Activated T-helper 17 cell treated with anti-CD3 and anti-CD28 coated beads, Interleukin-2, amount 50 U/mL, for 72 hours (primary cell): ENCODE results near the gene KIF3B. TPM values are rescaled to one million over a fixed set of nuclear protein-coding genes. Genes with fewer than 3 reads are reported as not detected.

Experiments used
- ATAC-seq: fragments of 150-1000 bp; cut with Tn5 transposase; replicated peaks from 2 replicates; pipeline ENCODE4 v1.10.0; 2021; ENCODE audit warnings: mild to moderate bottlenecking, moderate library complexity
- H3K27ac Mint-ChIP-seq: one replicate; pipeline ENCODE4 v1.8.0; 2022; ENCODE audit warnings: mixed read lengths
- H3K27me3 Mint-ChIP-seq: one replicate; pipeline ENCODE4 v1.8.0; 2022; ENCODE audit warnings: mixed read lengths
- H3K36me3 Mint-ChIP-seq: one replicate; pipeline ENCODE4 v1.8.0; 2022; ENCODE audit warnings: low read depth, mild to moderate bottlenecking, mixed read lengths
- H3K4me1 Mint-ChIP-seq: one replicate; pipeline ENCODE4 v1.8.0; 2022; ENCODE audit warnings: mixed read lengths
- H3K4me3 Mint-ChIP-seq: one replicate; pipeline ENCODE4 v1.8.0; 2022; ENCODE audit warnings: mild to moderate bottlenecking, mixed read lengths
- H3K9me3 Mint-ChIP-seq: one replicate; pipeline ENCODE4 v1.8.0; 2022; ENCODE audit warnings: mixed read lengths
- total RNA-seq, 2 donors: library from RNA; stranded (reverse); gene quantifications; one replicate each; pipeline ENCODE4 v1.2.3, GENCODE V29; 2022

Gene KIF3B
- total RNA-seq, 2 donors from 2014 or later: 25.9 to 43.0 TPM

GRCh38 chr20:32357375-32357868 lies 80.0 kb downstream of the KIF3B start:
- Mint-ChIP-seq H3K4me1 (peaks cover 27% of the 10 kb centered on the region), H3K9me3 (no peaks in the 10 kb centered on the region), H3K4me3 (peak overlapping the region; percentile 83), H3K27me3 (no peaks in the 10 kb centered on the region), H3K36me3 (peaks cover 44% of the 10 kb centered on the region), H3K27ac (peak overlapping the region; percentile 97)
- ATAC-seq: no peak

- H3K27me3 Mint-ChIP-seq: no peaks in the 10 kb centered on the region
- H3K36me3 Mint-ChIP-seq: peaks cover 50% of the 10 kb centered on the region
- ATAC-seq: peak; percentile 72
- H3K4me1 Mint-ChIP-seq: peaks cover 31% of the 10 kb centered on the region
- H3K4me3 Mint-ChIP-seq: peak within 1 kb of the TSS; percentile 100
- H3K9me3 Mint-ChIP-seq: no peaks in the 10 kb centered on the region
- H3K27ac Mint-ChIP-seq: peak within 1 kb of the TSS; percentile 99
Measured at GRCh38 chr20:32357869-32358631, 80.6 kb downstream of the KIF3B start, which contains the start of gene ASXL1. Gene ASXL1, plus strand, starts transcription at chr20:32358331. Its CDS starts 445 bp downstream, at chr20:32358776.

- H3K4me3 Mint-ChIP-seq: peak overlapping the region; percentile 100
- no peak for ATAC-seq
- no peaks in the 10 kb centered on the region for H3K9me3 Mint-ChIP-seq
- H3K27me3 Mint-ChIP-seq: no peaks in the 10 kb centered on the region
- peaks cover 55% of the 10 kb centered on the region for H3K36me3 Mint-ChIP-seq
- peak overlapping the region; percentile 97 for H3K27ac Mint-ChIP-seq
- H3K4me1 Mint-ChIP-seq: peaks cover 35% of the 10 kb centered on the region
Measured at GRCh38 chr20:32358632-32358882, 81.1 kb downstream of the KIF3B start.

GRCh38 chr20:32358883-32359632 lies 81.6 kb downstream of the KIF3B start:
- Mint-ChIP-seq H3K36me3 (peaks cover 58% of the 10 kb centered on the region), H3K4me1 (peaks cover 38% of the 10 kb centered on the region), H3K9me3 (no peaks in the 10 kb centered on the region), H3K27me3 (no peaks in the 10 kb centered on the region), H3K4me3 (peak overlapping the region; percentile 100), H3K27ac (peak overlapping the region; percentile 99)
- peak; percentile 22 for ATAC-seq

- peaks cover 61% of the 10 kb centered on the region for H3K36me3 Mint-ChIP-seq
- no peaks in the 10 kb centered on the region for H3K27me3 Mint-ChIP-seq
- peak overlapping the region; percentile 99 for H3K27ac Mint-ChIP-seq
- ATAC-seq: no peak
- H3K9me3 Mint-ChIP-seq: no peaks in the 10 kb centered on the region
- peak overlapping the region; percentile 100 for H3K4me3 Mint-ChIP-seq
- peaks cover 35% of the 10 kb centered on the region for H3K4me1 Mint-ChIP-seq
Measured at GRCh38 chr20:32359633-32360332, 82.3 kb downstream of the KIF3B start.

- Mint-ChIP-seq H3K4me1 (peaks cover 35% of the 10 kb centered on the region), H3K9me3 (no peaks in the 10 kb centered on the region)
- ATAC-seq: no peak
Measured at GRCh38 chr20:32360333-32360634, 82.8 kb downstream of the KIF3B start.

GRCh38 chr20:32362901-32363364 lies 85.5 kb downstream of the KIF3B start:
- Mint-ChIP-seq H3K27me3 (no peaks in the 10 kb centered on the region), H3K4me1 (peaks cover 43% of the 10 kb centered on the region), H3K27ac (peak overlapping the region; percentile 99), H3K9me3 (no peaks in the 10 kb centered on the region), H3K4me3 (peak overlapping the region; percentile 100), H3K36me3 (peaks cover 84% of the 10 kb centered on the region)
- ATAC-seq: no peak

More at GRCh38 chr20:32360333-32360634, 82.8 kb downstream of the KIF3B start:
- Mint-ChIP-seq H3K4me3 (peak overlapping the region; percentile 100), H3K36me3 (peaks cover 66% of the 10 kb centered on the region), H3K27me3 (no peaks in the 10 kb centered on the region), H3K27ac (peak overlapping the region; percentile 99)

GRCh38 chr20:32363492-32363891 lies 86.0 kb downstream of the KIF3B start:
- H3K27me3 Mint-ChIP-seq: no peaks in the 10 kb centered on the region
- H3K4me3 Mint-ChIP-seq: peak overlapping the region; percentile 100

GRCh38 chr20:32364554-32365208 lies 87.2 kb downstream of the KIF3B start:
- peaks cover 90% of the 10 kb centered on the region for H3K36me3 Mint-ChIP-seq
- H3K4me1 Mint-ChIP-seq: peaks cover 54% of the 10 kb centered on the region
- no peaks in the 10 kb centered on the region for H3K9me3 Mint-ChIP-seq
- no peak overlapping the region for H3K27ac Mint-ChIP-seq
- H3K4me3 Mint-ChIP-seq: peak overlapping the region; percentile 45
- no peak for ATAC-seq
- H3K27me3 Mint-ChIP-seq: no peaks in the 10 kb centered on the region

More at GRCh38 chr20:32363492-32363891, 86.0 kb downstream of the KIF3B start:
- Mint-ChIP-seq H3K27ac (peak overlapping the region; percentile 99), H3K9me3 (no peaks in the 10 kb centered on the region), H3K4me1 (peaks cover 48% of the 10 kb centered on the region), H3K36me3 (peaks cover 85% of the 10 kb centered on the region)
- no peak for ATAC-seq

- H3K9me3 Mint-ChIP-seq: no peaks in the 10 kb centered on the region
- no peak overlapping the region for H3K27ac Mint-ChIP-seq
- no peaks in the 10 kb centered on the region for H3K27me3 Mint-ChIP-seq
- H3K4me1 Mint-ChIP-seq: peaks cover 54% of the 10 kb centered on the region
- H3K36me3 Mint-ChIP-seq: peaks cover 90% of the 10 kb centered on the region
- peak overlapping the region; percentile 45 for H3K4me3 Mint-ChIP-seq
- no peak for ATAC-seq
Measured at GRCh38 chr20:32365564-32365963, 88.1 kb downstream of the KIF3B start.

GRCh38 chr20:32366380-32366779 lies 88.9 kb downstream of the KIF3B start:
- Mint-ChIP-seq H3K36me3 (peaks cover 90% of the 10 kb centered on the region), H3K27me3 (no peaks in the 10 kb centered on the region), H3K4me1 (peaks cover 54% of the 10 kb centered on the region), H3K4me3 (peak overlapping the region; percentile 45), H3K9me3 (no peaks in the 10 kb centered on the region), H3K27ac (peak overlapping the region; percentile 17)
- peak; percentile 73 for ATAC-seq

- Mint-ChIP-seq H3K4me3 (peak overlapping the region; percentile 45), H3K4me1 (peaks cover 47% of the 10 kb centered on the region), H3K27me3 (no peaks in the 10 kb centered on the region), H3K36me3 (peaks cover 90% of the 10 kb centered on the region), H3K9me3 (no peaks in the 10 kb centered on the region), H3K27ac (no peak overlapping the region)
- ATAC-seq: no peak
Measured at GRCh38 chr20:32368323-32368722, 90.9 kb downstream of the KIF3B start.

GRCh38 chr20:32368925-32369324 lies 91.5 kb downstream of the KIF3B start:
- peak overlapping the region; percentile 10 for H3K4me3 Mint-ChIP-seq
- no peaks in the 10 kb centered on the region for H3K9me3 Mint-ChIP-seq
- peaks cover 42% of the 10 kb centered on the region for H3K4me1 Mint-ChIP-seq
- ATAC-seq: no peak
- peaks cover 89% of the 10 kb centered on the region for H3K36me3 Mint-ChIP-seq
- H3K27me3 Mint-ChIP-seq: no peaks in the 10 kb centered on the region
- H3K27ac Mint-ChIP-seq: no peak overlapping the region

- Mint-ChIP-seq H3K36me3 (peaks cover 98% of the 10 kb centered on the region), H3K4me1 (peaks cover 29% of the 10 kb centered on the region), H3K4me3 (no peak overlapping the region), H3K27me3 (no peaks in the 10 kb centered on the region), H3K27ac (no peak overlapping the region), H3K9me3 (no peaks in the 10 kb centered on the region)
- ATAC-seq: no peak
Measured at GRCh38 chr20:32370897-32371296, 93.4 kb downstream of the KIF3B start.
